GM12865 (cell line): ENCODE data around the gene HOXC10.

Experiments
- DNase-seq: peaks from one replicate; pipeline ENCODE4 v3.0.0; 2010; ENCODE audit warnings: low read depth
- H3K4me3 ChIP-seq: 2 replicates; pipeline ENCODE4 v1.5.1; 2011; ENCODE audit warnings: mild to moderate bottlenecking, low read depth, low read length, control low read depth
- TF ChIP-seq, protein P1 (sequence below): IDR thresholded peaks from 2 replicates; pipeline ENCODE4 v1.5.1; 2011; ENCODE audit warnings: low read length, control low read depth, low read depth, inconsistent platforms; ENCODE audit not compliant: insufficient read depth; ENCODE audit errors: missing control alignments

HOXC10 gene

DNA sequence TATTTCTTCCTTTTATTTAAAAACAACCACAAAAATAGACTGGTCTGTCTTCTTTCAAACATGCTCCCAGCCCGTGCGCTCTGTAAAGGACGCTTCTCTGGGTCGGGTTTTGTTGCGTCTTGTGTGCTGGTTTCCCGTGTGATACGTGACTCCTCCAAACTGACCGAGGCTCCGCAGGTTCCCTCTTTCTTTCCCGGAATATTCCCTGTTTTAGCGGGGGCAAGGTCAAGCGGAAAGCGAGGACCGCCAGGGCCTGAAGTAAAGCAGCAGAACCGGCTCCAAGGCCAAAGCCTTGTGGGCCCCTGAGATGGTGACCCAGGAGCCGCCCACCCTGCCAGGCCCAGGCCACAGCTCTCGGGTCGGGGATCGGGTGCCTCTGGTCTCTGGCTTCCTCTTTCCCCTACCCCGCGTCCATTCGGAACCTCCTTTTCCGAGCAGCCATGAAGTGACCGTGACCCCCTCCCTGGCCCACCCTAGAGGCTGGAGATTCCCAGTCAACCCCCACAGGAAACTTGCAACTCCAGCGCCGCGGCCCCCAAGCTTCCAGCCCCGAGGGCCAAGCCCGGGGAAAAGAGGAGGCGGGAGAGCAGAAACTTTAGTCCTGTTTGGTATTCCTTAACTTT is 885 bp upstream of the HOXC10 start:
- DNase-seq: no peak
- TF ChIP-seq, protein P1, sequence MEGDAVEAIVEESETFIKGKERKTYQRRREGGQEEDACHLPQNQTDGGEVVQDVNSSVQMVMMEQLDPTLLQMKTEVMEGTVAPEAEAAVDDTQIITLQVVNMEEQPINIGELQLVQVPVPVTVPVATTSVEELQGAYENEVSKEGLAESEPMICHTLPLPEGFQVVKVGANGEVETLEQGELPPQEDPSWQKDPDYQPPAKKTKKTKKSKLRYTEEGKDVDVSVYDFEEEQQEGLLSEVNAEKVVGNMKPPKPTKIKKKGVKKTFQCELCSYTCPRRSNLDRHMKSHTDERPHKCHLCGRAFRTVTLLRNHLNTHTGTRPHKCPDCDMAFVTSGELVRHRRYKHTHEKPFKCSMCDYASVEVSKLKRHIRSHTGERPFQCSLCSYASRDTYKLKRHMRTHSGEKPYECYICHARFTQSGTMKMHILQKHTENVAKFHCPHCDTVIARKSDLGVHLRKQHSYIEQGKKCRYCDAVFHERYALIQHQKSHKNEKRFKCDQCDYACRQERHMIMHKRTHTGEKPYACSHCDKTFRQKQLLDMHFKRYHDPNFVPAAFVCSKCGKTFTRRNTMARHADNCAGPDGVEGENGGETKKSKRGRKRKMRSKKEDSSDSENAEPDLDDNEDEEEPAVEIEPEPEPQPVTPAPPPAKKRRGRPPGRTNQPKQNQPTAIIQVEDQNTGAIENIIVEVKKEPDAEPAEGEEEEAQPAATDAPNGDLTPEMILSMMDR: no peak
- H3K4me3 ChIP-seq: no peak overlapping the region

DNA sequence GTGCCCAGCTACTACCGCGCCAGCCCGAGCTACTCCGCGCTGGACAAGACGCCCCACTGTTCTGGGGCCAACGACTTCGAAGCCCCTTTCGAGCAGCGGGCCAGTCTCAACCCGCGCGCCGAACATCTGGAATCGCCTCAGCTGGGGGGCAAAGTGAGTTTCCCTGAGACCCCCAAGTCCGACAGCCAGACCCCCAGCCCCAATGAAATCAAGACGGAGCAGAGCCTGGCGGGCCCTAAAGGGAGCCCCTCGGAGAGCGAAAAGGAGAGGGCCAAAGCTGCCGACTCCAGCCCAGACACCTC is 697 bp downstream of the HOXC10 start:
- TF ChIP-seq, protein P1: no peak
- H3K4me3 ChIP-seq: no peak overlapping the region
- DNase-seq: no peak

DNA sequence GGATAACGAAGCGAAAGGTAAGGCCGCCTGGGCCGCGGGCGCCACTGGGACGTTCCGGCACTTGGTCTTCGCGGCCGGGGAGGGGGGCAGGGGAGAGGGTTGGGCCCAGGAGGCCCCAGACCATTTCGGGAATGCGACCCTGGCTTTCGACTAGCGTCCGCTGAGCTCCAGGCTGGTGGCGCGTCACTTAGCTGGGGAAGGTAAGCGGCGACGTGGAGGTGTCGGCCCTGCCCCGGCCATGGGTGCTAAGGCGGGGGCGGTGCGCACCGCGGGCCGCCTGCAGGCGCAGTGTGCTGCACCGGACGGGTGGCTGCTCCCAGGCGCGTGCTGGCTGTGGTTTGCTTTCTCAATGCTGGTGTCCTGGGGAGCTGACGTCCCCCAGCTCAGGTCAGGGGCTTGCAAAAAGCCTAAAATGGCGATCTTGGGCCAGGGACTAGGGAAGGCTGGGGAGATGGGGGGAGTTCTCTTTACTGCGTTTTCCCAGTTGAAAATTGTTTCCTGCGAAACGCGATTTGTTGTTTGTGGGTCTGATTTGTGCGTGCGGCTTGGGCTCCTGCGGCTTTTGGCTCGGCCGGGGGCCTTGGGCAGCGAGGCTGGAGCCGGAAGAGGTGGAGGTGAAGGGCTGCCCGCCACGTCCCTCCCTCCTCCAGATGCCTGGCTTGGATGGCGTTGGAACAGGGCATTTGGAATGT is 1.2 kb downstream of the HOXC10 start:
- TF ChIP-seq, protein P1: no peak
- DNase-seq: no peak
- H3K4me3 ChIP-seq: no peak overlapping the region

DNA sequence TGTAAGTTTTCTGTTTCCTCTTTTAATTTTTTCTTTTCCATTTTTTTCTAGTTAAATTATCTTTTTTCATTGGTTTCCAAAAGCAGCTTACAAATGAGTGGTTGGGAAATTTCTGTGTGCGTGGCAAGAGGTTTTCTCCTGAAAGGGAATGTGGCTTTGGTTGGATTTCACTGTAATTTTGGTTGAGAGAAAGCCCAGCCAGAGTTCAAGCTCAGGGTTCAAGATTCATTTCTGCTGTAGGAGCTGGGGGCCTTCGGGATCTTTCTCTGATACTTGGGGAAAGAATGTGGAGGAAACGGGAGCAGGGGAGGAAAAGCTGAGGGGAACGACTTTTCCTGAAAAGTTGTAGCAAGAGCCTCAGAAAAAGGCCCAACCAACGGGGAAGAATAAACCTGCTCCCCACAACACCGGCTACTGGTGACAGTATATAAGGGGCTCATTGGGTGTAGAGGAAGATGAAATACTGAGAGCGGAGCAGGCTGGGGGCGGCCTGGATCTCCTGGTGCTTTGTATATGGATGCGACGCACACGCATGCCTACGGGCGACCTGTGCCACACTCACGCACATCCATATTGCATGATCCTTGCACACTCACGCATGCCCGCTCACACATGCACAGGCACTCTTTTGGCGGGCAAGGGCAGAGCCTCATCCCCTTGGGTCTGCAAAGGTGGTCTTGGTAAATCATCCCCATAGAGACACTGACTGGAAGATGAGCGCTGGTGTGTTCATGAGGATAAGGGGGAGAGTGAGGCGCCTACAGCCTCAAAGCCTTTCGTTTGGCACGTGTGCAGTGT is 1.9 kb downstream of the HOXC10 start:
- TF ChIP-seq, protein P1: no peak
- DNase-seq: no peak
- no peak overlapping the region for H3K4me3 ChIP-seq

DNA sequence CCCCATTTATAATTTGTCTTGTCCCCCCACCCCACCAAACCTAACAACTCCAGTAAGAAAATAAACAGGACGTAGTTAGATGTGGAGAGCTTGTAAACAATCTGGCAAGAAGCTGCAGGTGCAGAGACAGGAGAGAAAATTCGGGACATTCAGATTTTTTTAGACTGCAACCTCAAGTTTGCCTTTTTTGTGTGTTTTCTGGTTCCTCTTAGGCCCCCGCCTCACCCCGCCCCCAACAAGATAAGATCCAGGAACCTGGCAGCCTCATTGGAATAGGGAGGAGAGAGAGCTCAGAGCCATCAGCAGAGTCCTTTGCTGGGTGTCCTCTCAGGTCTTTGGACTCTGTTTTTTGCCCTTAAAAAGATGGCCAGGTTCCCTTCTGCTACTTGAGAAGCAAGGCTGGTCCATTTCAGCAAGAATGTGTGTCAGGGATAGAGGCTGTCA is 2.9 kb downstream of the HOXC10 start:
- H3K4me3 ChIP-seq: no peak overlapping the region
- TF ChIP-seq, protein P1: no peak
- no peak for DNase-seq

DNA sequence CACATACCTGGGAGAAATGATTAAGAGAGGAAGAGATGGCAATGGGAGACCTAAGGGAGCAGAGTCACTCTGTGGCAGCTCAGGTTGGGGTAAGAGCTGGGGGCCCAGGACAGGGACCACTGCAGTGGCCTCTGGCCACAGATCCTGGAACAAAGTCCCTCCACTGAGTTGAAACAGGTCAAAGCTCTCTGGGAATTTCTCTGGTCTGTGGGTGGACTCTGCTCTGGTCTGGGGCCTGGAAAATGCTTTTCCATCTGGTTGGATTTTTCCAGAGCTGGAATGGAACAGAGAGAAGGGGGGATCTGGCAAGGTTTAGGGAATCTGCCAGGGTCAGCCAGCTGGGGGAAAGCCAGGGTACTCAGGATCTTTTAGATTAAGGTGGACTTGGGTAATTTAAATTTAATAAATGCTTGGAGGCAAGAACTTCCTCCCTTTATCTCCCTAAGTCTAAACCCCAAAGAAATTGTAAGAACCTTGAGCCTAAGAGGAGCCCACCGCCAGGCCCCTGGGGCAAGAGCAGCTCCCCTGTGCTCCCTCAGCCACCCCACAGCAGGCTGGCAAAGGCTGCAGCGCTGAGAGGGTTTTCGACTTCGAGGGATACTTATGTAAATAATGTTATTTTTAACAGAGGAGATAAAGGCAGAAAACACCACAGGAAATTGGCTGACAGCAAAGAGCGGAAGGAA is 3.7 kb downstream of the HOXC10 start:
- TF ChIP-seq, protein P1: no peak
- DNase-seq: no peak
- no peak overlapping the region for H3K4me3 ChIP-seq
